Activated CD8-positive, alpha-beta memory T cell treated with anti-CD3 and anti-CD28 coated beads, Interleukin-2, amount 50 U/mL, for 24 hours (primary cell): ENCODE measurements around the gene DPYSL5.

Source experiments
- DNase-seq: peaks from one replicate; pipeline ENCODE4 v3.0.0-alpha.2; 2020; ENCODE audit errors: extremely low read depth

Gene DPYSL5

GRCh38 chr2:26968001-26968400 is 120.1 kb downstream of the DPYSL5 start:
- no peak for DNase-seq

GRCh38 chr2:26969077-26969844 is 121.3 kb downstream of the DPYSL5 start:
- DNase-seq = no peak

DNA sequence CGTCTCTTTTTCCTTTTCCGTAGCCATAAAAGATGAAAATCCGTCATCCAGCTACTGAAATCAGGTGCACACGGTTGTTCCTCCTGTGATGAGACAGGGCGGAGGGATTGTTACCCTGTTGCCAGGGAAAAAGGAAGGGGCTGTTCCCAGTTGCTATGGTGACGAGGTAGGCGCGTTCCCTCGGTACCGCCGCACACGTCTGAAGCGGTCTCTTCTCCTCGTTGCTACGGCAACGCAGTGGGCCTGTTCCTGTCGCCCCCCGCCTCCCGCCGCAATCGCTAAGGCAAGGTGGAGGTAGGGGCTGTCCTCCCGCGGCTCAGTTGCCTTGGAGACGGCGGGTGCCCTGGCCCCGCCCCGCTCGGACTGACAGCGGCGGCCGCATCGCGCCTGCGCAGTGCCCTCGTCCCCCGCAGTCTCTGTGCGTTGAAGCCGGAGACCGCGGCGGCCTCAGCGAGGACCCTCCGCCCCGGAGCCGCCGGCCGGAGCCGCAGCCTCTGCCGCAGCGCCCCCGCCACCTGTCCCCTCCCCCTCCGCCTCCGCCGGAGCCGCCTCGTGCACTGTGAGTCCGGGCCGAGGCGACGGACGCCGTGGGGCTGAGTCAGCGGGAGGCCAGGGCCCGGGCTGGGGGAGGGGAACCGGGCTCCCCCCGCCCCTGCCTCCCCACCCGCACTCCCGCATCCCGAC is 122.5 kb downstream of the DPYSL5 start, which contains the start of gene MAPRE3:
TSS of gene MAPRE3 (plus strand) at position 394 of the 684 bp plus-strand sequence. CDS start 51,582 bp downstream, outside the sequence.
- DNase-seq = peak; percentile 42

GRCh38 chr2:26970928-26971627 is 123.1 kb downstream of the DPYSL5 start:
- no peak for DNase-seq

DNA sequence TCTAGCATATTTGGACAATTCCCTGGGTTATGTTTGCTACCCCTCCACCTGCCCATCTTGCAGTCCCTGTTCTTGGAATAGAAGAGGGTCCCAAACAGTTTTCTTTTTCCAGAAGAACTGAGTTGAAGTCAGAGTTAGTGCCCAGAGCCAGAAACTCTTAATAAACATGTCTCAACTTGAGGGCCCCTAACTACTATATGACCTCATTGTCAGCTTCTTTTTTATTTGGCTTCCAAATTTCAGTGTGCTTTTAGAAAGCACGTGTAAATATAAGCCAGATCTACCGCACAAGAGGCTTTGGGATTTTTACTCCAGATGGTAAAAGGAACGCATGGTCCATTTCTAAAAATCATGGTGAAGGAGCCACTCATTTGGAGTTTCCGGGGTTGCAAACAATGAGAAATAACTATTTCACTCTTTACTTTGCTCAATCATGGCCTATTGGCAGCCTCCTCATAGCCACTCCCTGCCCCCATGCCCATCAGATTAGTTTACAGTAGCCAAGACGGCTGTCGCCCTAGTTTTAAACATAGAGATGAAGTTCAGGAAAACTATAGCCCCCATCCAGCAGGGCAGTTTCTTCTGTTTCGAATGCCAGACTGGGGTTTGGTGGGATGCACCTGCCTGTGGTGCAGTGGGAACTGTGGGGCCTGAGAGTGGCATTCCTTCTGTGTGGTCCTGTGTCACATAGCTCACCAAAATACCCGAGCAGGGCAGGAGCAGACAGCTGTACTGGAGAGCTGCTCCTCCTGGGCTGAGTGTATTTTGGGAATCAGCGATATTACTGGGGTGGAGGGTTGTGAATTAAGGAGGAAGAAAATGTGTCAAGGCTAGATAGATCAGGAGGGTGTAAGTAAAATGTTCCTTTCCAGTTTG is 124.2 kb downstream of the DPYSL5 start:
- no peak for DNase-seq

DNA sequence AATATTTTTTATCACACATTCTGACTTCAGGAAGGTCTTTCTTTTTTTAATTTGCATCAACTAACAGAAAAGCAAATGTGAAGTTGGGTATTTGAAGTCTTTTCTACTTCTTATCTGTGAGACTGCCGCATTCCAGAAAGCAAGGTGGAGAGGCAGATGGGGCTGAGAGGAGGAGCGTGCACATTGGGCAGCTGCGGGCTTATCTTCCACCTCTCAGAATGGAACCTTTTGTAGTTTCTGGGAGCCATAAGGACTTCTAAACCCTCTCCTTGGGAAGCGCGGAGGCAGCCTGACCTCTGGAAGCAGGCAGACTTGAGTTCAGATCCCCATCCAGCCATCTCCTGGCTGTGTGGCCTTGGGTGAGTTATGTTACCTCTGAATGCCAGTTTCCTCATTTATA is 126.4 kb downstream of the DPYSL5 start:
- no peak for DNase-seq

GRCh38 chr2:26975102-26975501 is 127.2 kb downstream of the DPYSL5 start:
- DNase-seq = no peak

DNA sequence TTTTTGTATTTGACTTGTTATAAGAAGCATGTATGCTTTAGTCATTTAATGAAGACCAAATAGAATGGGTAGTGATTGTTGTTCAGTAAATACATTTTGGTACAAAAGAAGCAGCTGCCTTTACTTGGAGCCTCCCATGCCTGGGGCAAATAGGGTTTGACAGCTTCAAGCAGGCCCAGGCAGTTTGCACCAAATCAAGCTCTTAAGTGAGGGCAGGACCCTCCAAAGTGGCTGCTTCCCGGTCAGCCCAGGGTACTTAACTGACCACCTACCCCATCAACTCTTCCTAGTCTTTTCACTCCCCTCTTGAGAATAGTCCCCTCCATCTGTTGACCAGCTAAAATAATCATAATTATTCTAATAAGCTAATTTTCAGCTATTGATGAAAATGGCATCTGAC is 127.7 kb downstream of the DPYSL5 start:
- no peak for DNase-seq

- DNase-seq = no peak
Observed at GRCh38 chr2:26976237-26976636, 128.3 kb downstream of the DPYSL5 start.

GRCh38 chr2:26977012-26977411 is 129.1 kb downstream of the DPYSL5 start:
- DNase-seq = no peak

GRCh38 chr2:26978061-26978596 is 130.2 kb downstream of the DPYSL5 start:
- no peak for DNase-seq

- no peak for DNase-seq
Observed at GRCh38 chr2:26979741-26980140, 131.8 kb downstream of the DPYSL5 start.

- DNase-seq = no peak
Observed at GRCh38 chr2:26980971-26981370, 133.0 kb downstream of the DPYSL5 start.

GRCh38 chr2:26982102-26982742 is 134.3 kb downstream of the DPYSL5 start:
- no peak for DNase-seq

DNA sequence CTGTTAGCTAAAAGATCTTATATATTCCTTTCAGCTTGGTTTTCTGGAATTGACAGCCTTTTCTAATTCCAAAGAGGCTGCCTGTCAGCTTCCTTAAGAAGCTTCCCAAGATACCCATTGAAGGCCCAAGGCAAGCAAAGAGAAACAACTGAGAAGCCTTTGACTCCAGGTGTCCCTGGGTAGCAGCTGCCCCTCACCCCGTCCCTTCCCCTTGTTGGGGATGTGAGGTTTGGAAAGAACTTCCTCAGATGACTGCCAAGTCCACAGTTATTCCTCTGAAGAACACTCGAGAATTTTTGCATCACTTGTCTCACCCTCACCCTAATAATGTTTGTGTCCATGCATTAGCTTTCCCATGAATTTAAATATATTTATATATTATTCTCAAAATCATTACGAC is 135.8 kb downstream of the DPYSL5 start:
- DNase-seq = no peak

DNA sequence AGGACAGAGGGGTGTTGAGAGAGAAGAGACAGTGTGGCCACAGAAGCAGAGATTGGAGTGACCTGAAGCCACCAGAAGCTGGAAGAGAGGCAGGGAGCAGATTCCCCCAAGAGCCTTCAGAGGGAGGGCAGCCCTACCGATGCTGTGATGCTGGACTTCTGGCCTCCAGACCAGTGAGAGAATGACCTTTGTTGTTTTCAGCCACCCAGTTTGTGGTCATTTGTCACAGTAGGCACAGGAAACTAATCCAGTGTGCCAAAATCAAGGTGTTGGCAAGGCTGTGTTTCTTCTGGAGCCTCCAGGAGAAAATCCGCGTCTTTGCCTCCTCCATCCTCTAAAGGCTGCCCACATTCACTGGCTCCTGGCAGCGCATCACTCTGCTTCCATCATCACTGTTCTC is 137.9 kb downstream of the DPYSL5 start:
- DNase-seq = no peak

DNA sequence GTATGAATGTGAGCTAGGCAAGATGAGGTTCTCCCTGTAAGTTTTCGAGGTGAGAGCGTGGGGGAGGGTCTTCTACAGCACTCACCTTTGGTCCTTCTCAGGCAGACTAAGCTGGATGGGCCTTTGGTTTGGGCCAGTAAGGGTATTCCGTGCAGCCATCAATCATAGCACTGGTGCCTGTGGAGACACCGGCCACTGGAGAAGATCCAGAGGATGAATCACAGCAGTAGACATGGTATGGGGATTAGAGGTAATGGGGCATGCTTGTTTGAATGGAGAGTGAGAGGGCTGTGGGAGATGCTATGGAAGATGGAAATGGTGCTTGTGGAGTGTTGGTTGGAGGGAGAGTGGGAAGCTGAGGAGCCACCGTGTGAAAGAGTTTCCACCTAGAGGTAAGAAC is 138.6 kb downstream of the DPYSL5 start:
- no peak for DNase-seq

GRCh38 chr2:26988058-26988860 is 140.3 kb downstream of the DPYSL5 start:
- no peak for DNase-seq

DNA sequence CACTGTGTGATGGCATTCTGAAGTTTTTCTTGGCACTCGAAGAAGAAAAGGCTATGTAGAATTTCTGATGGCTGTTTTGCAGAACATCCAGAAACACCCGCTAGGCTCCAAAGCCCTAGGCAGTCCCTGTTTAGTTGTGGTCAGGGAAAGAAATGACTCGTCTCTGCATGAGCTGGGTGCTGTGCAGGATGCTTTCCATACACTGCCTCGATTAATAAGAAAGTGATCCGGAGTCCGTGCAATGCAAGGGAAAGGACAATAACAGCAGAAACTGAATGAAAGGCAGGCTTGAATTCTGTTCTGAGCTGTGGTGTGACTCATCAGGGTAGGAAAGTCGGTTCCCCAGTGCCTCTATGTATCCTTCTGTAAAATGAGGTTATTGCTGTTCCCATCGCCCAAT is 141.2 kb downstream of the DPYSL5 start:
- no peak for DNase-seq

DNA sequence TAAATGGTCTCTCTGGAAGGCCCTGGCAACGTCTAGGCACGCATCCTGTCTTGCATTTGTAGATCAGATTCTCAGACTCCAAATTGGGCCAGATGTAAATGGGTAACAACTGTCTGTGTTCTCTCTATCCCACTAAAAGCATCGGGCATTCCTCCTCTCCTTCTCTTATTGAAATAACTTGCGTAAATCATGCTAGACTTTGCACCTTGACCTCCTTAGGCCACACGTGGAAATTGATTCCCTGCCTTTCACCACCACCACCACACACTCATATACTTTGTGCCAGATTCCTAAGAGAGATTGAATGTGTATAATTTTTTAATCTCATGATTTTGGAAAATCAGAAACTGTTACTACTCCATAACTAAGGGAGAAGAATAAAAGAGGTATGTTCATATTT is 143.8 kb downstream of the DPYSL5 start:
- no peak for DNase-seq
